Measurements from ENCODE around the gene TMEM209.

TMEM209 gene

GRCh38 chr7:130145424-130146100 lies 59.6 kb downstream of the TMEM209 start:
- H2AFZ ChIP-seq (ENCODE audit: low read length), result no peak overlapping the region
- TF ChIP-seq EZH2phosphoT487 (IDR thresholded peaks at IDR 0.05; ENCODE audit: borderline replicate concordance), result no peak
- no peak for TF ChIP-seq CTCF (conservative IDR thresholded peaks at IDR 0.05; ENCODE audit: low read length)
- peaks cover 6% of the 10 kb centered on the region for H3K4me1 ChIP-seq (ENCODE audit: insufficient read depth, low read length, poor library complexity, severe bottlenecking)
- H3K27me3 ChIP-seq (ENCODE audit: insufficient read depth, low read length, poor library complexity, severe bottlenecking), result no peaks in the 10 kb centered on the region
- no peaks in the 10 kb centered on the region for H3F3A ChIP-seq (ENCODE audit: low read depth)
- H3K4me3 ChIP-seq (ENCODE audit: low read length, poor library complexity, severe bottlenecking), result no peak overlapping the region
- no peaks in the 10 kb centered on the region for H4K20me1 ChIP-seq (ENCODE audit: insufficient read depth, low read length, poor library complexity, severe bottlenecking)
- no peak overlapping the region for H3K4me2 ChIP-seq (ENCODE audit: low read depth, low read length, poor library complexity, severe bottlenecking)
- no peak overlapping the region for H3K9ac ChIP-seq (ENCODE audit: low read depth, low read length, poor library complexity, severe bottlenecking)
- no peaks in the 10 kb centered on the region for H3K9me3 ChIP-seq (ENCODE audit: insufficient read depth, low read depth, low read length)
- H3K79me2 ChIP-seq (ENCODE audit: insufficient read depth, low read length), result no peaks in the 10 kb centered on the region
- no peaks in the 10 kb centered on the region for H3K9me2 ChIP-seq (replicated peaks; ENCODE audit: low read depth, low read length)
- no peaks in the 10 kb centered on the region for H3K36me3 ChIP-seq (ENCODE audit: insufficient read depth, low read length)

GRCh38 chr7:130144312-130145171 lies 60.7 kb downstream of the TMEM209 start:
- Histone ChIP-seq H3K36me3 (ENCODE audit: insufficient read depth, low read length) (no peaks in the 10 kb centered on the region), H3K9me2 (replicated peaks; ENCODE audit: low read depth, low read length) (no peaks in the 10 kb centered on the region), H3K9ac (ENCODE audit: low read depth, low read length, poor library complexity, severe bottlenecking) (no peak overlapping the region), H3F3A (ENCODE audit: low read depth) (no peaks in the 10 kb centered on the region), H3K9me3 (ENCODE audit: insufficient read depth, low read depth, low read length) (no peaks in the 10 kb centered on the region), H3K27me3 (ENCODE audit: insufficient read depth, low read length, poor library complexity, severe bottlenecking) (no peaks in the 10 kb centered on the region), H3K4me2 (ENCODE audit: low read depth, low read length, poor library complexity, severe bottlenecking) (no peak overlapping the region), H4K20me1 (ENCODE audit: insufficient read depth, low read length, poor library complexity, severe bottlenecking) (no peaks in the 10 kb centered on the region), H2AFZ (ENCODE audit: low read length) (no peak overlapping the region), H3K4me1 (ENCODE audit: insufficient read depth, low read length, poor library complexity, severe bottlenecking) (peaks cover 6% of the 10 kb centered on the region), H3K79me2 (ENCODE audit: insufficient read depth, low read length) (no peaks in the 10 kb centered on the region), H3K4me3 (ENCODE audit: low read length, poor library complexity, severe bottlenecking) (no peak overlapping the region)
- TF ChIP-seq CTCF (conservative IDR thresholded peaks at IDR 0.05; ENCODE audit: low read length) (no peak), EZH2phosphoT487 (IDR thresholded peaks at IDR 0.05; ENCODE audit: borderline replicate concordance) (no peak)

- peaks cover 6% of the 10 kb centered on the region for H3K4me1 ChIP-seq (ENCODE audit: insufficient read depth, low read length, poor library complexity, severe bottlenecking)
- H3K79me2 ChIP-seq (ENCODE audit: insufficient read depth, low read length), result no peaks in the 10 kb centered on the region
- no peak overlapping the region for H3K9ac ChIP-seq (ENCODE audit: low read depth, low read length, poor library complexity, severe bottlenecking)
- no peaks in the 10 kb centered on the region for H3F3A ChIP-seq (ENCODE audit: low read depth)
- no peaks in the 10 kb centered on the region for H3K9me2 ChIP-seq (replicated peaks; ENCODE audit: low read depth, low read length)
- TF ChIP-seq CTCF (conservative IDR thresholded peaks at IDR 0.05; ENCODE audit: low read length) (no peak), EZH2phosphoT487 (IDR thresholded peaks at IDR 0.05; ENCODE audit: borderline replicate concordance) (no peak)
- no peaks in the 10 kb centered on the region for H3K27me3 ChIP-seq (ENCODE audit: insufficient read depth, low read length, poor library complexity, severe bottlenecking)
- no peak overlapping the region for H3K4me2 ChIP-seq (ENCODE audit: low read depth, low read length, poor library complexity, severe bottlenecking)
- H3K36me3 ChIP-seq (ENCODE audit: insufficient read depth, low read length), result no peaks in the 10 kb centered on the region
- no peak overlapping the region for H3K4me3 ChIP-seq (ENCODE audit: low read length, poor library complexity, severe bottlenecking)
- no peaks in the 10 kb centered on the region for H3K9me3 ChIP-seq (ENCODE audit: insufficient read depth, low read depth, low read length)
- no peaks in the 10 kb centered on the region for H4K20me1 ChIP-seq (ENCODE audit: insufficient read depth, low read length, poor library complexity, severe bottlenecking)
- H2AFZ ChIP-seq (ENCODE audit: low read length), result no peak overlapping the region
Measured at GRCh38 chr7:130143986-130144311, 61.3 kb downstream of the TMEM209 start.
